GM12873 (cell line): ENCODE data around the gene SH2D6.

Source experiments
- CTCF ChIP-seq: IDR thresholded peaks from 2 replicates; pipeline ENCODE4 v1.5.1; 2012; ENCODE audit warnings: low read depth, mild to moderate bottlenecking, moderate library complexity, low read length, control low read depth; ENCODE audit not compliant: insufficient read depth; ENCODE audit errors: missing control alignments

The SH2D6 gene

GRCh38 chr2:85394261-85394681, 24.2 kb upstream of the SH2D6 start:
- TF ChIP-seq CTCF, result no peak

- no peak for TF ChIP-seq CTCF
Measured at GRCh38 chr2:85394976-85395375, 23.5 kb upstream of the SH2D6 start.

- TF ChIP-seq CTCF, result no peak
Measured at GRCh38 chr2:85395912-85396475, 22.5 kb upstream of the SH2D6 start.

GRCh38 chr2:85396531-85397470, 21.7 kb upstream of the SH2D6 start:
- no peak for TF ChIP-seq CTCF

GRCh38 chr2:85397925-85398331, 20.6 kb upstream of the SH2D6 start:
- no peak for TF ChIP-seq CTCF

- no peak for TF ChIP-seq CTCF
Measured at GRCh38 chr2:85398426-85399182, 19.9 kb upstream of the SH2D6 start.

- no peak for TF ChIP-seq CTCF
Measured at GRCh38 chr2:85399183-85399455, 19.4 kb upstream of the SH2D6 start.
